ENCODE measurements around the gene PEX11B. TPM values are rescaled to one million over a fixed set of nuclear protein-coding genes. Genes with fewer than 3 reads are reported as not detected.

PEX11B gene
- 31.2 and 32.2 TPM in 2 replicates for total RNA-seq (ENCODE audit: low replicate concordance)
- long read RNA-seq, transcript PEX11B-201 (4 exons, 1,740 nt), result major isoform, 84 of 92 reads
- long read RNA-seq, partial matches to known transcripts, result 3 of 92 reads
- long read RNA-seq, other reads (novel, unspliced or antisense), result 4 of 92 reads

DNA sequence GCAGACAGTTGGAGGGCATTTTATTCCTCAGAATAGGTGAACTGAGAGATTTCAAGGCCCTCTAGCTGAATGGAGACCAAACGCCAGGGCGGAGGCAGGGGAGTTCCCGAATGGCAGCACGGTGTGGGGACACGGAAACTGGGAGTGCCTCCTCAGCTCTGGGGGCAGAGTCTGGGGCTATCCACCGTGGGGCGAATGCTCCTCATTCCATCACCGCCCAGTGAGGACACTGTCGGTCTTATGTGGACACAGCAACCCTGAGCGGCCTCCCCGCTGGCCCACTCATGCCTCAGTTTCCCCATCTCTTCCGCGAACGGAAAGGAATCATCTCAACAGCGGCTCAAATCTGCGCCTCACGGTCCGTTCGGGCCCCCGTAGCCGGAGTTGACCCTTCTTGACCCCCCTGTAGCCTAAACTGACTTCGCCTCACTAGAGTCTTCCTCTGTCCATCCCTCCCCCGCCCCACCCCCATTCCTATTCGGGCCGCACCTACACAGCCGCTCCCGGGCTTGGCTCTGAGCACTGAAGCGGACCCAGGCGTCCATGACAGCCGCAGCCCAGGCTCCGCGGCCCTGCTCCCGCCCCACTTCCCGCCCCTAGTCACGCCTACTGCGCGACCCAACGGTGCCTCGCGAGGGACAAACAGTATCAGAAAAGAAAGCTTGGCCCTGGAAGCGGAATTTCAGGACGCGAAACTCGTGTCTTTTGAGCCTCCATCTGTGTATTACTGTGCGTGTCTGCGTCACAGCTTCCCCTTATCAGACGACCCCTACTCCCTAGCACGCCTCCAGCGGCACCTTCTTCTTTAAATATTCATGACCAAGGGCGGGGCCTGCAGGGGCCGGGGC is at the start of gene PEX11B:
Gene PEX11B, minus strand, starts transcription at position 574 of the 848 bp plus-strand sequence. Its CDS starts 29 bp downstream, at position 545.
- Mint-ChIP-seq H3K36me3 (no peaks in the 10 kb centered on the region), H3K4me3 (peak within 1 kb of the TSS; percentile 97), H3K9me3 (no peaks in the 10 kb centered on the region), H3K27me3 (no peaks in the 10 kb centered on the region), H3K4me1 (ENCODE audit: unreplicated experiment) (peaks cover 26% of the 10 kb centered on the region), H3K27ac (peak within 1 kb of the TSS; percentile 97)
- peak; percentile 87 for DNase-seq (ENCODE audit: extremely low spot score, unreplicated experiment)
- TF ChIP-seq, protein P1, sequence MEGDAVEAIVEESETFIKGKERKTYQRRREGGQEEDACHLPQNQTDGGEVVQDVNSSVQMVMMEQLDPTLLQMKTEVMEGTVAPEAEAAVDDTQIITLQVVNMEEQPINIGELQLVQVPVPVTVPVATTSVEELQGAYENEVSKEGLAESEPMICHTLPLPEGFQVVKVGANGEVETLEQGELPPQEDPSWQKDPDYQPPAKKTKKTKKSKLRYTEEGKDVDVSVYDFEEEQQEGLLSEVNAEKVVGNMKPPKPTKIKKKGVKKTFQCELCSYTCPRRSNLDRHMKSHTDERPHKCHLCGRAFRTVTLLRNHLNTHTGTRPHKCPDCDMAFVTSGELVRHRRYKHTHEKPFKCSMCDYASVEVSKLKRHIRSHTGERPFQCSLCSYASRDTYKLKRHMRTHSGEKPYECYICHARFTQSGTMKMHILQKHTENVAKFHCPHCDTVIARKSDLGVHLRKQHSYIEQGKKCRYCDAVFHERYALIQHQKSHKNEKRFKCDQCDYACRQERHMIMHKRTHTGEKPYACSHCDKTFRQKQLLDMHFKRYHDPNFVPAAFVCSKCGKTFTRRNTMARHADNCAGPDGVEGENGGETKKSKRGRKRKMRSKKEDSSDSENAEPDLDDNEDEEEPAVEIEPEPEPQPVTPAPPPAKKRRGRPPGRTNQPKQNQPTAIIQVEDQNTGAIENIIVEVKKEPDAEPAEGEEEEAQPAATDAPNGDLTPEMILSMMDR (conservative IDR thresholded peaks at IDR 0.05), result no peak

DNA sequence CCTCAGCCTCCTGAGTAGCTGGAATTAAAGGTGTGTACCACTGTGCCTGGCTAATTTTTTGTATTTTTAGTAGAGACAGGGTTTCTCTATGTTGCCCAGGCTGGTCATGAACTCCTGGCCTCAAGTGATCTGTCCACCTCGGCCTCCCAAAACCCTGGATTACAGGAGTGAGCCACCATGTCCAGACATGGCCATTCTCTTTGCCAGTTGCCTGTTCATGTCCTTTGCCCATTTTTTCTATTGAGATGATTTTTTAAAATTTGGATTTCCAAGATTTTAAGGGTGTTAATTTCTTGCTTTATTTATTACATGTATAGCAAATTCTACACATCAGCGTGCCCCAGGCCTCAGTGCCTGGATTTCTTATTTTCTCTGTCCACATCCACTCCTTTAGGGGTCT is 48.8 kb upstream of the PEX11B start:
- Mint-ChIP-seq H3K9me3 (no peaks in the 10 kb centered on the region), H3K4me1 (ENCODE audit: unreplicated experiment) (peaks cover 17% of the 10 kb centered on the region), H3K36me3 (no peaks in the 10 kb centered on the region), H3K27ac (no peak overlapping the region), H3K27me3 (peaks cover 17% of the 10 kb centered on the region), H3K4me3 (no peak overlapping the region)
- no peak for DNase-seq (ENCODE audit: extremely low spot score, unreplicated experiment)
- TF ChIP-seq, protein P1 (conservative IDR thresholded peaks at IDR 0.05), result no peak

DNA sequence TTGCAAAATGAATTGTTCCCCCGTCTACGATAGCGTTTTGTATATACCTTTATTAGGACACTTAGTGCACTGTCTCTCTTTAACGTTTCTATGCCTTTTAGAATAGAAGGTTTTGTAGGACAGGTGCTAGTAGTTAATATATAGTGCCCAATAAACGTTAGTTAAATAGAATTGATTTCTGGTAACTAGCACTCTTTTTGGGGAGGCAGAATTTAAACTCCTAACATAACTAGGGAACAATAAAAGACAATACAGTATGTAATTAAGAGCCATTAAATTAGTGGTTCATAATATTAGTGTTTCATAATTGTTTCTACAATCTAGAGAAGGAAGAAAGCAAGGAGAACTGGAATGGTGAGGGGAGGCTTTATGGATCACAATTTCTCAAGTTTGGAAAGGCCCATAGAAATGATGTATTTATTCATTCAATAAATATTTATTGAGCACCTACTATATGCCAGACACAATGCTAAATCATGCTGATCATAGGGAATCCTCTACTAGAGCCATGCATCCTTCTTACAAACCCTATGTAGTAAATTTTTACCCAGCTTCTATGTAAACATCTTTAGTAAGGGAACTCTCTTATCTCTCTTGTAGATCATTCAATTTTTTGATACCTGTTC is 46.7 kb upstream of the PEX11B start:
- Mint-ChIP-seq H3K4me3 (peak overlapping the region; percentile 97), H3K4me1 (ENCODE audit: unreplicated experiment) (peaks cover 21% of the 10 kb centered on the region), H3K27ac (peak overlapping the region; percentile 85), H3K9me3 (no peaks in the 10 kb centered on the region), H3K36me3 (no peaks in the 10 kb centered on the region), H3K27me3 (peaks cover 36% of the 10 kb centered on the region)
- DNase-seq (ENCODE audit: extremely low spot score, unreplicated experiment), result no peak
- TF ChIP-seq, protein P1 (conservative IDR thresholded peaks at IDR 0.05), result no peak

DNA sequence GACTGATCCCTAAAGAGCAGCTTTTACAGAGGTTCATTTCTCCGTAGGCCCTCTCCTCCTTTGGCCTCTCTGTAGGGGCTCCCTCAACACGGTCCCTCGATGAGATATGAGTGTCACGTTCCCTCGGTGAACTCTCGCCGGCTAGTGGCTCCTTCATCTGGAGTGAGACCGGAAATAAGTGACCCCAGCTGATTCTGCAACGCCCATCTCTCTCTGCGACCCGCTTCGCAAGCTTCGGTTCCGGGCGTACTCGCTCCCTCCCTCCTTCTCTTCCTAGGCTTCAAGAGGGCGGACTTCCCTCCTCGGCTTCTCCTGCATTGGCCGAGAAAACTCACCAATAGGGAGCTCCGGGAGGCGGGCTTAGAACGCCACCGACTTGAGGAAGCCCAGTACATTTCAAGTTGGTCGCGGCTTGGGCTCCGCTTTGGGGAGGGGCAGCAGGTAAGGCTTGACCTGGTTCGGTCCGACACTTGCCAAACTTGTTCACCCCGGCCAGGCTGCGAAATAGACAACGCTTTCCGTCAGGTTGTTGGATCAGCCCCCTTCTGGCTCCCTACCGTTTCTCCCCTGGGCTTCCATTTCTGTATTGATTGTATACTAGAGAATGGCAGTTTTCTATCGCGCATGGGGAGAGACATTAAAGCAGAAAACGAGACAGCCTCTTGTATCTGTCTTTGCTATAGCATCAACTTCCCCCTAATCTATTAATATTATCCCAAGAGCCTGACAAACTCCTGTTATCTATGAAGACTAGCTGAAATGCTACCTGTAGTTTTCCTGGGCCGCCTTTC is 46.0 kb upstream of the PEX11B start, which contains the start of the genes ANKRD34A and POLR3GL:
Gene ANKRD34A, minus strand, starts transcription at position 248 of the 791 bp plus-strand sequence. CDS start 2,816 bp downstream, outside the sequence.
Gene POLR3GL, plus strand, starts transcription at position 363 of the 791 bp plus-strand sequence. CDS start 10,176 bp downstream, outside the sequence.
- Mint-ChIP-seq H3K9me3 (no peaks in the 10 kb centered on the region), H3K4me1 (ENCODE audit: unreplicated experiment) (peaks cover 25% of the 10 kb centered on the region), H3K36me3 (no peaks in the 10 kb centered on the region), H3K4me3 (peak within 1 kb of the TSS; percentile 97), H3K27me3 (peaks cover 42% of the 10 kb centered on the region), H3K27ac (peak within 1 kb of the TSS; percentile 85)
- DNase-seq (ENCODE audit: extremely low spot score, unreplicated experiment), result peak; percentile 86
- TF ChIP-seq, protein P1 (conservative IDR thresholded peaks at IDR 0.05), result no peak
